GM20000 (cell line): ENCODE data around the gene ATG16L2.
A peak's percentile ranks its signal among the peaks of the same experiment; 100 is the strongest.
"Not testable (repeated sequence)": the region's sequence is repeated elsewhere in the genome, so short reads cannot be mapped to it uniquely, and the experiment has no call there.

Source experiments
- DNase-seq: peaks from one replicate; pipeline ENCODE4 v3.0.0; 2012; ENCODE audit warnings: low spot score
- CTCF ChIP-seq: IDR thresholded peaks from 2 replicates; pipeline ENCODE4 v1.5.1; 2012; ENCODE audit warnings: mild to moderate bottlenecking, control low read depth; ENCODE audit errors: extremely low read depth, missing control alignments

ATG16L2 gene

GRCh38 chr11:72848846-72849466 is 34.7 kb downstream of the ATG16L2 start:
- TF ChIP-seq CTCF, result peak; percentile 44
- DNase-seq, result no peak

DNA sequence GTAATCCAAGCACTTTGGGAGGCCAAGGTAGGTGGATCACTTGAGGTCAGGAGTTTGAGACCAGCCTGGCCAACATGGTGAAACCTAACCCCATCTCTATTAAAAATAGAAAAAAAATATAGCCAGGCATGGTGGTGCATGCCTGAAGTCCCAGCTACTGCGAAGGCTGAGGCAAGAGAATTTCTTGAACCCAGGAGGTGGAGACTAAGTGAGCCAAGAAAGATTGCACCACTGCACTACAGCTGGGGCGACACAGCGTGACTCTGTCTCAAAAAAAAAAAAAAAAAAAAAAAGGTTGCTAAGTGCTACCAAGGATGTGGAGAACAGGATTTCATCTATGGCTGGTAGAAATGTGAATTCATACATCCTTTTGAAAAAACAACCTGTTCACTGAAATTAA is 36.6 kb downstream of the ATG16L2 start:
- TF ChIP-seq CTCF, result no peak
- no peak for DNase-seq

- TF ChIP-seq CTCF, result no peak
- no peak for DNase-seq
These were observed 37.5 kb downstream of the ATG16L2 start for GRCh38 chr11:72851726-72852125.

GRCh38 chr11:72856065-72856464 is 41.9 kb downstream of the ATG16L2 start:
- TF ChIP-seq CTCF, result no peak
- DNase-seq, result no peak

- no peak for TF ChIP-seq CTCF
- no peak for DNase-seq
These were observed 42.5 kb downstream of the ATG16L2 start for GRCh38 chr11:72856551-72857345.

- not testable (repeated sequence) for DNase-seq
These were observed 44.1 kb downstream of the ATG16L2 start for GRCh38 chr11:72858267-72858666.

- no peak for TF ChIP-seq CTCF
- no peak for DNase-seq
These were observed 44.9 kb downstream of the ATG16L2 start for GRCh38 chr11:72859126-72859525.

GRCh38 chr11:72860010-72860409 is 45.8 kb downstream of the ATG16L2 start:
- no peak for TF ChIP-seq CTCF

More at GRCh38 chr11:72860010-72860409, 45.8 kb downstream of the ATG16L2 start:
- DNase-seq, result no peak
